K562 (cell line): Measurements from ENCODE around the gene ZNF609. TPM values are rescaled to one million over a fixed set of nuclear protein-coding genes. Genes with fewer than 3 reads are reported as not detected.
A peak's percentile ranks its signal among the peaks of the same experiment; 100 is the strongest.

Experiments
- ATF1 ChIP-seq, 2 experiments: fragments of 450-650 bp in 1 of 2; IDR thresholded peaks; 2 replicates each; pipeline ENCODE4 v1.6.1; 2016; ENCODE audit warnings: missing compliant biosample characterization in 1 of 2, missing genetic modification characterization in 1 of 2
- ATF7 ChIP-seq: fragments of 450-650 bp; IDR thresholded peaks from 2 replicates; pipeline ENCODE4 v1.7.1; 2014; ENCODE audit warnings: mild to moderate bottlenecking, moderate library complexity
- CHD1 ChIP-seq: fragments of 200-600 bp; sonication (generic); IDR thresholded peaks from one replicate; pipeline ENCODE4 v1.6.1; 2012; ENCODE audit warnings: mild to moderate bottlenecking, moderate library complexity, low read length, inconsistent platforms
- CSDE1 ChIP-seq, 2 experiments: fragments of 450-650 bp; IDR thresholded peaks; 2 replicates each; pipeline ENCODE4 v1.6.1; 2016; ENCODE audit warnings: mild to moderate bottlenecking in 1 of 2
- ESRRB ChIP-seq: fragments of 250-450 bp; sonication (Bioruptor Pico); IDR thresholded peaks from 2 replicates; pipeline ENCODE4 v1.5.0; 2020; ENCODE audit warnings: mild to moderate bottlenecking, moderate library complexity, borderline replicate concordance
- KDM5B ChIP-seq: fragments of 200-600 bp; sonication (generic); IDR thresholded peaks from 2 replicates; pipeline ENCODE4 v1.6.1; 2012; ENCODE audit warnings: low read depth, mild to moderate bottlenecking, moderate library complexity, low read length, control low read depth, inconsistent platforms; ENCODE audit not compliant: insufficient replicate concordance
- MYC ChIP-seq, 2 experiments: fragments of 250-450 bp in 1 of 2; sonication (Bioruptor Pico) in 1 of 2; IDR thresholded peaks; 2 replicates each; pipeline versions ENCODE4 v1.5.1 to v1.6.1; 2012 to 2021; ENCODE audit warnings: low read depth in 2 of 2, borderline replicate concordance in 1 of 2, improper control_type of control experiment in 1 of 2, low read length in 1 of 2, mild to moderate bottlenecking in 1 of 2, moderate library complexity in 1 of 2
- ZKSCAN1 ChIP-seq: fragments of 150-350 bp; IDR thresholded peaks from 2 replicates; pipeline ENCODE4 v1.6.1; 2016; ENCODE audit warnings: low read depth, low read length
- ZNF12 ChIP-seq: sonication (generic); formaldehyde crosslinking; IDR thresholded peaks from 2 replicates; pipeline ENCODE4 v1.4.0; 2020; ENCODE audit warnings: mild to moderate bottlenecking, missing genetic modification reagents
- ZNF76 ChIP-seq: fragments of 250-450 bp; sonication (Bioruptor Pico); IDR thresholded peaks from 2 replicates; pipeline ENCODE4 v1.4.0; 2020; ENCODE audit warnings: mild to moderate bottlenecking, moderate library complexity, borderline replicate concordance
- ZNF780A ChIP-seq: fragments of 250-450 bp; sonication (Bioruptor Pico); IDR thresholded peaks from 2 replicates; pipeline ENCODE4 v1.5.0; 2021; ENCODE audit warnings: mild to moderate bottlenecking
- polyA plus RNA-seq, 8 experiments: library from polyadenylated mRNA; depleted of rRNA in 4 of 8; stranded (reverse) in 5 of 8; unstranded in 3 of 8; fragments of >200 nt; fragmentation: Nextera tagmentation in 2 of 8; fragmentation: Illumina TruSeq in 1 of 8; extraction: Ambion mirVana in 2 of 8; extraction: Trizol in 1 of 8; gene quantifications; 2 replicates each; pipeline versions ENCODE4 v1.2.1 to v1.2.3, GENCODE V29; 2011 to 2014; ENCODE audit warnings: inconsistent platforms in 1 of 8, missing spikeins in 1 of 8
- total RNA-seq, 7 experiments: library from RNA; depleted of rRNA in 6 of 7; stranded (reverse); fragments of >200 nt in 6 of 7; fragmentation: Illumina TruSeq in 2 of 7; extraction: Trizol in 2 of 7; gene quantifications; 2 replicates each; pipeline versions ENCODE4 v1.2.1 to v1.2.3, GENCODE V29; 2011 to 2021; ENCODE audit warnings: low replicate concordance in 1 of 7
- TF ChIP-seq, protein P1 (sequence below): fragments of 450-650 bp; IDR thresholded peaks from 2 replicates; pipeline ENCODE4 v1.6.1; 2016
- TF ChIP-seq, protein P2 (sequence below): sonication (generic); formaldehyde crosslinking; IDR thresholded peaks from 2 replicates; pipeline ENCODE4 v1.8.1; 2023; ENCODE audit warnings: mild to moderate bottlenecking, missing genetic modification reagents
- TF ChIP-seq, protein P3 (sequence below): sonication (generic); IDR thresholded peaks from 2 replicates; pipeline ENCODE4 v1.6.1; 2016
- TF ChIP-seq, protein P4 (sequence below): fragments of 150-350 bp; conservative IDR thresholded peaks from 2 replicates; pipeline ENCODE4 v1.6.1; 2014; ENCODE audit warnings: low read length
- TF ChIP-seq, protein P5 (sequence below): IDR thresholded peaks from 2 replicates; pipeline ENCODE4 v1.6.1; 2011; ENCODE audit not compliant: insufficient read length; ENCODE audit errors: extremely low read depth
- TF ChIP-seq, protein P6 (sequence below): fragments of 450-650 bp; IDR thresholded peaks from 2 replicates; pipeline ENCODE4 v1.6.1; 2016; ENCODE audit warnings: low read depth, mild to moderate bottlenecking, moderate library complexity

The ZNF609 gene
- total and polyA plus RNA-seq, 9 of the 15 experiments (the other 6 are each of a cell fraction or from before 2014, with no cell fraction given) = 3.0 to 38.7 (median 17.8) TPM

DNA sequence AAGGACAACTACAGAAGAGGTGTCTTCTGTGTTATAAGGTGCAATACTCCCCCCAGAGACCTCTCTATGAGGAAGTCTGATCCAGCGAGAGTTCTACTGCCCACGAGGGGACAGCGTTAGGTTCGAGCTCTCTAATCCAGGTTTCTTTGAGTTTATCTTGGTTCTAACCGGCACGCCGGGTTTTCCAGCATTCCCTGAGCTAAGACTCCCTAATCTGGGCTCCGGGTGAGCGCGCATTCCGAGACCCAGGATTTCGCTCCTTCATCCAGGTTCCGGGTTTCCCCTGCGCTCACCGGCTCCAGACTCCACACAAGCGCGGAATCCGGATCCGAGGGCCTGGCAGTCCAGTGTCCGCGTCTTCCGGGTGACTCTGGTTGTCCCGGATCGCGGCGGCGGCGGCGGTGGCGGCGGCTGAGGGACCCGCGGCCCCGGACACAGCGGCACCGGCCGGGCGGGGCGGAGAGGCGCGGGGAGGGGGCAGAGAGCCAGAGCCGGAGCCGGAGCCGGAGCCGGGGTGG, at the start of gene ZNF609 (continued):
- TF ChIP-seq, protein P1, sequence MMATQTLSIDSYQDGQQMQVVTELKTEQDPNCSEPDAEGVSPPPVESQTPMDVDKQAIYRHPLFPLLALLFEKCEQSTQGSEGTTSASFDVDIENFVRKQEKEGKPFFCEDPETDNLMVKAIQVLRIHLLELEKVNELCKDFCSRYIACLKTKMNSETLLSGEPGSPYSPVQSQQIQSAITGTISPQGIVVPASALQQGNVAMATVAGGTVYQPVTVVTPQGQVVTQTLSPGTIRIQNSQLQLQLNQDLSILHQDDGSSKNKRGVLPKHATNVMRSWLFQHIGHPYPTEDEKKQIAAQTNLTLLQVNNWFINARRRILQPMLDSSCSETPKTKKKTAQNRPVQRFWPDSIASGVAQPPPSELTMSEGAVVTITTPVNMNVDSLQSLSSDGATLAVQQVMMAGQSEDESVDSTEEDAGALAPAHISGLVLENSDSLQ = no peak
- TF ChIP-seq CHD1 (no peak), CSDE1 (IDR thresholded peaks at IDR 0.05) (no peak), ATF7 (peak; percentile 89), KDM5B (peak; percentile 58), ZKSCAN1 (peak; percentile 76), ZNF76 (no peak), ZNF780A (no peak), ESRRB (CRISPR knock-in tag) (no peak), ATF1 (CRISPR knock-in tag; IDR thresholded peaks at IDR 0.05) (no peak), ATF1 (tag; IDR thresholded peaks at IDR 0.05) (peak; percentile 70), ZNF12 (CRISPR knock-in tag) (no peak), MYC (IDR thresholded peaks at IDR 0.05; ENCODE audit: low read depth, low read length) (peak; percentile 72), MYC (CRISPR knock-in tag; IDR thresholded peaks at IDR 0.05; ENCODE audit: borderline replicate concordance, low read depth) (peak; percentile 55; the same call in 1 of the 2 replicates)
- TF ChIP-seq, protein P2, sequence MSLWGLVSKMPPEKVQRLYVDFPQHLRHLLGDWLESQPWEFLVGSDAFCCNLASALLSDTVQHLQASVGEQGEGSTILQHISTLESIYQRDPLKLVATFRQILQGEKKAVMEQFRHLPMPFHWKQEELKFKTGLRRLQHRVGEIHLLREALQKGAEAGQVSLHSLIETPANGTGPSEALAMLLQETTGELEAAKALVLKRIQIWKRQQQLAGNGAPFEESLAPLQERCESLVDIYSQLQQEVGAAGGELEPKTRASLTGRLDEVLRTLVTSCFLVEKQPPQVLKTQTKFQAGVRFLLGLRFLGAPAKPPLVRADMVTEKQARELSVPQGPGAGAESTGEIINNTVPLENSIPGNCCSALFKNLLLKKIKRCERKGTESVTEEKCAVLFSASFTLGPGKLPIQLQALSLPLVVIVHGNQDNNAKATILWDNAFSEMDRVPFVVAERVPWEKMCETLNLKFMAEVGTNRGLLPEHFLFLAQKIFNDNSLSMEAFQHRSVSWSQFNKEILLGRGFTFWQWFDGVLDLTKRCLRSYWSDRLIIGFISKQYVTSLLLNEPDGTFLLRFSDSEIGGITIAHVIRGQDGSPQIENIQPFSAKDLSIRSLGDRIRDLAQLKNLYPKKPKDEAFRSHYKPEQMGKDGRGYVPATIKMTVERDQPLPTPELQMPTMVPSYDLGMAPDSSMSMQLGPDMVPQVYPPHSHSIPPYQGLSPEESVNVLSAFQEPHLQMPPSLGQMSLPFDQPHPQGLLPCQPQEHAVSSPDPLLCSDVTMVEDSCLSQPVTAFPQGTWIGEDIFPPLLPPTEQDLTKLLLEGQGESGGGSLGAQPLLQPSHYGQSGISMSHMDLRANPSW (CRISPR knock-in tag) = no peak
- TF ChIP-seq, protein P3, sequence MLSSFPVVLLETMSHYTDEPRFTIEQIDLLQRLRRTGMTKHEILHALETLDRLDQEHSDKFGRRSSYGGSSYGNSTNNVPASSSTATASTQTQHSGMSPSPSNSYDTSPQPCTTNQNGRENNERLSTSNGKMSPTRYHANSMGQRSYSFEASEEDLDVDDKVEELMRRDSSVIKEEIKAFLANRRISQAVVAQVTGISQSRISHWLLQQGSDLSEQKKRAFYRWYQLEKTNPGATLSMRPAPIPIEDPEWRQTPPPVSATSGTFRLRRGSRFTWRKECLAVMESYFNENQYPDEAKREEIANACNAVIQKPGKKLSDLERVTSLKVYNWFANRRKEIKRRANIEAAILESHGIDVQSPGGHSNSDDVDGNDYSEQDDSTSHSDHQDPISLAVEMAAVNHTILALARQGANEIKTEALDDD = no peak; the same call in 1 of the 2 replicates
- TF ChIP-seq, protein P4, sequence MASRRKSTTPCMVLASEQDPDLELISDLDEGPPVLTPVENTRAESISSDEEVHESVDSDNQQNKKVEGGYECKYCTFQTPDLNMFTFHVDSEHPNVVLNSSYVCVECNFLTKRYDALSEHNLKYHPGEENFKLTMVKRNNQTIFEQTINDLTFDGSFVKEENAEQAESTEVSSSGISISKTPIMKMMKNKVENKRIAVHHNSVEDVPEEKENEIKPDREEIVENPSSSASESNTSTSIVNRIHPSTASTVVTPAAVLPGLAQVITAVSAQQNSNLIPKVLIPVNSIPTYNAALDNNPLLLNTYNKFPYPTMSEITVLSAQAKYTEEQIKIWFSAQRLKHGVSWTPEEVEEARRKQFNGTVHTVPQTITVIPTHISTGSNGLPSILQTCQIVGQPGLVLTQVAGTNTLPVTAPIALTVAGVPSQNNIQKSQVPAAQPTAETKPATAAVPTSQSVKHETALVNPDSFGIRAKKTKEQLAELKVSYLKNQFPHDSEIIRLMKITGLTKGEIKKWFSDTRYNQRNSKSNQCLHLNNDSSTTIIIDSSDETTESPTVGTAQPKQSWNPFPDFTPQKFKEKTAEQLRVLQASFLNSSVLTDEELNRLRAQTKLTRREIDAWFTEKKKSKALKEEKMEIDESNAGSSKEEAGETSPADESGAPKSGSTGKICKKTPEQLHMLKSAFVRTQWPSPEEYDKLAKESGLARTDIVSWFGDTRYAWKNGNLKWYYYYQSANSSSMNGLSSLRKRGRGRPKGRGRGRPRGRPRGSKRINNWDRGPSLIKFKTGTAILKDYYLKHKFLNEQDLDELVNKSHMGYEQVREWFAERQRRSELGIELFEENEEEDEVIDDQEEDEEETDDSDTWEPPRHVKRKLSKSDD = peak; percentile 70; the same call in 1 of the 2 replicates
- TF ChIP-seq, protein P5, sequence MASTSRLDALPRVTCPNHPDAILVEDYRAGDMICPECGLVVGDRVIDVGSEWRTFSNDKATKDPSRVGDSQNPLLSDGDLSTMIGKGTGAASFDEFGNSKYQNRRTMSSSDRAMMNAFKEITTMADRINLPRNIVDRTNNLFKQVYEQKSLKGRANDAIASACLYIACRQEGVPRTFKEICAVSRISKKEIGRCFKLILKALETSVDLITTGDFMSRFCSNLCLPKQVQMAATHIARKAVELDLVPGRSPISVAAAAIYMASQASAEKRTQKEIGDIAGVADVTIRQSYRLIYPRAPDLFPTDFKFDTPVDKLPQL = no peak
- TF ChIP-seq, protein P6, sequence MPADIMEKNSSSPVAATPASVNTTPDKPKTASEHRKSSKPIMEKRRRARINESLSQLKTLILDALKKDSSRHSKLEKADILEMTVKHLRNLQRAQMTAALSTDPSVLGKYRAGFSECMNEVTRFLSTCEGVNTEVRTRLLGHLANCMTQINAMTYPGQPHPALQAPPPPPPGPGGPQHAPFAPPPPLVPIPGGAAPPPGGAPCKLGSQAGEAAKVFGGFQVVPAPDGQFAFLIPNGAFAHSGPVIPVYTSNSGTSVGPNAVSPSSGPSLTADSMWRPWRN = no peak
